ENCODE data around the gene RNPEPL1. TPM values are rescaled to one million over a fixed set of nuclear protein-coding genes. Genes with fewer than 3 reads are reported as not detected.
A peak's percentile ranks its signal among the peaks of the same experiment; 100 is the strongest.

RNPEPL1 gene
- total RNA-seq, 4 donors from 2014 or later, result 85.0 to 175 (median 154) TPM

- H3K4me3 ChIP-seq, result no peak overlapping the region
- H3K27me3 ChIP-seq, result no peaks in the 10 kb centered on the region
- peaks cover 0 to 66% (median 0%) of the 10 kb centered on the region in 3 donors for H3K36me3 ChIP-seq
- DNase-seq, result no peak
- H3K4me1 ChIP-seq, result peaks cover 0 to 15% (median 2%) of the 10 kb centered on the region in 4 donors
- no peak overlapping the region for H3K27ac ChIP-seq
- no peaks in the 10 kb centered on the region for H3K9me3 ChIP-seq
- no peak for TF ChIP-seq POLR2A (IDR thresholded peaks at IDR 0.05)
- TF ChIP-seq CTCF (IDR thresholded peaks at IDR 0.05), result no peak
These were observed 8.3 kb downstream of the RNPEPL1 start for GRCh38 chr2:240576436-240577205.

DNA sequence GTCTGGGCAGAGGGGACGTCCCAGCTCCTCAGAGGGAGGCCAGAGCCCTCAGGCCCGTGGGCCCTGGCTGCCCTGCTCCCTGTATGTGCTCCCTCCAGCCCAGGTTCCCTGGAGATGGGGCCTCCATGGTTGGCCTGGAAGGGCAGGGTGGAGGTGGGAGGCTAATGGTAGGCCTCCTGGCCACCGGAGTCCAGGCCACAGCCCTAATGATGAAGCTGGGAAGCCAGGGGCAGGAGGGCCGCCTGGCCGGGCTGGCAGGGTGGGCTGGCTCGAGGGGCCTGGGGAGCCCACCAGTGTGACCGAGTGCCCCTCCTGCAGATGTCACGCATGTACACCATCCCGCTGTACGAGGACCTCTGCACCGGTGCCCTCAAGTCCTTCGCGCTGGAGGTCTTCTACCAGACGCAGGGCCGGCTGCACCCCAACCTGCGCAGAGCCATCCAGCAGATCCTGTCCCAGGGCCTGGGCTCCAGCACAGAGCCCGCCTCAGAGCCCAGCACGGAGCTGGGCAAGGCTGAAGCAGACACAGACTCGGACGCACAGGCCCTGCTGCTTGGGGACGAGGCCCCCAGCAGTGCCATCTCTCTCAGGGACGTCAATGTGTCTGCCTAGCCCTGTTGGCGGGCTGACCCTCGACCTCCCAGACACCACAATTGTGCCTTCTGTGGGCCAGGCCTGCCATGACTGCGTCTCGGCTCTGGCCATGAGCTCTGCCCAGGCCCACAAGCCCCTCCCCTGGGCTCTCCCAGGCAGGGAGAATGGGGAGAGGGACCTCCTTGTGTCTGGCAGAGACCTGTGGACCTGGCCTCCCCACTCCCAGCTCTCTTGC lies 9.2 kb downstream of the RNPEPL1 start:
- no peaks in the 10 kb centered on the region for H3K9me3 ChIP-seq
- no peaks in the 10 kb centered on the region for H3K27me3 ChIP-seq
- H3K4me3 ChIP-seq, result no peak overlapping the region
- no peak for TF ChIP-seq POLR2A (IDR thresholded peaks at IDR 0.05)
- TF ChIP-seq CTCF (IDR thresholded peaks at IDR 0.05), result no peak
- no peak for DNase-seq
- peaks cover 0 to 60% (median 0%) of the 10 kb centered on the region in 3 donors for H3K36me3 ChIP-seq
- peaks cover 0 to 15% (median 2%) of the 10 kb centered on the region in 4 donors for H3K4me1 ChIP-seq
- no peak overlapping the region for H3K27ac ChIP-seq

GRCh38 chr2:240578110-240578450 lies 9.8 kb downstream of the RNPEPL1 start:
- Histone ChIP-seq H3K27ac (no peak overlapping the region), H3K27me3 (no peaks in the 10 kb centered on the region), H3K4me3 (no peak overlapping the region), H3K9me3 (no peaks in the 10 kb centered on the region), H3K36me3 (peaks cover 0 to 55% (median 0%) of the 10 kb centered on the region in 3 donors), H3K4me1 (peaks cover 0 to 15% (median 2%) of the 10 kb centered on the region in 4 donors)
- TF ChIP-seq POLR2A (IDR thresholded peaks at IDR 0.05) (no peak), CTCF (IDR thresholded peaks at IDR 0.05) (no peak)
- no peak for DNase-seq

- no peak for DNase-seq
- TF ChIP-seq POLR2A (IDR thresholded peaks at IDR 0.05), result no peak
- no peak for TF ChIP-seq CTCF (IDR thresholded peaks at IDR 0.05)
- Histone ChIP-seq H3K27ac (no peak overlapping the region), H3K4me3 (no peak overlapping the region), H3K27me3 (no peaks in the 10 kb centered on the region), H3K36me3 (peaks cover 0 to 51% (median 0%) of the 10 kb centered on the region in 3 donors), H3K4me1 (peaks cover 0 to 15% (median 2%) of the 10 kb centered on the region in 4 donors), H3K9me3 (no peaks in the 10 kb centered on the region)
These were observed 10.2 kb downstream of the RNPEPL1 start for GRCh38 chr2:240578488-240578887.

GRCh38 chr2:240579071-240579762 lies 10.9 kb downstream of the RNPEPL1 start:
- TF ChIP-seq CTCF (IDR thresholded peaks at IDR 0.05) (no peak), POLR2A (IDR thresholded peaks at IDR 0.05) (no peak)
- H3K27ac ChIP-seq, result peak overlapping the region; percentile 34 to 59 (median 46)
- H3K9me3 ChIP-seq, result no peaks in the 10 kb centered on the region
- no peak for DNase-seq
- H3K4me3 ChIP-seq, result no peak overlapping the region
- H3K27me3 ChIP-seq, result no peaks in the 10 kb centered on the region
- peaks cover 0 to 43% (median 0%) of the 10 kb centered on the region in 3 donors for H3K36me3 ChIP-seq
- peaks cover 0 to 16% (median 2%) of the 10 kb centered on the region in 4 donors for H3K4me1 ChIP-seq

All from Peyer's patch (tissue), 4 donors.